Uterus (tissue), 4 donors: Measurements from ENCODE around the gene PCK1. TPM values are rescaled to one million over a fixed set of nuclear protein-coding genes. Genes with fewer than 3 reads are reported as not detected.

Experiments used
- DNase-seq, 2 donors: peaks; one replicate each; pipeline ENCODE4 v3.0.0-alpha.2; 2019 to 2020
- H3K27ac ChIP-seq, 2 donors: fragments of 200-600 bp; sonication (generic); 1 replicate in 1 of 2; 2 replicates in 1 of 2; pipeline ENCODE4 v1.5.1; 2016 to 2018
- H3K27me3 ChIP-seq, 2 donors: fragments of 200-600 bp; sonication (generic); one replicate each; pipeline ENCODE4 v1.5.1; 2018 to 2019; ENCODE audit warnings: control low read depth in 1 of 2
- H3K36me3 ChIP-seq, 2 donors: fragments of 200-600 bp; sonication (generic); one replicate each; pipeline ENCODE4 v1.5.1; 2019; ENCODE audit warnings: control low read depth in 1 of 2
- H3K4me1 ChIP-seq, 2 donors: fragments of 200-600 bp; sonication (generic); one replicate each; pipeline ENCODE4 v1.5.1; 2018 to 2019; ENCODE audit warnings: control low read depth in 1 of 2
- H3K4me3 ChIP-seq, 2 donors: fragments of 200-600 bp; sonication (generic); 1 replicate in 1 of 2; 2 replicates in 1 of 2; pipeline ENCODE4 v1.5.1; 2018 to 2019; ENCODE audit warnings: mild to moderate bottlenecking in 1 of 2
- H3K9me3 ChIP-seq, 2 donors: fragments of 200-600 bp; sonication (generic); one replicate each; pipeline ENCODE4 v1.5.1; 2019; ENCODE audit warnings: control low read depth in 1 of 2
- CTCF ChIP-seq, 4 experiments: fragments of 200-600 bp in 2 of 4; fragments of 450-650 bp in 2 of 4; sonication (generic) in 2 of 4; IDR thresholded peaks; one replicate each; pipeline ENCODE4 v1.5.1; 2016 to 2019; ENCODE audit warnings: antibody characterized with exemption in 4 of 4, mild to moderate bottlenecking in 2 of 4, moderate library complexity in 1 of 4
- POLR2A ChIP-seq, 2 donors: fragments of 450-650 bp; IDR thresholded peaks; one replicate each; pipeline ENCODE4 v1.6.1; 2016; ENCODE audit warnings: antibody characterized with exemption in 2 of 2, mild to moderate bottlenecking in 1 of 2, moderate library complexity in 1 of 2
- intact Hi-C: fragments of 100-400 bp; cut with DNase I; formaldehyde crosslinking; loops from one replicate; pipeline ENCODE4 v1.15.1; 2023; ENCODE audit warnings: low total_unique reads
- total RNA-seq, 4 donors: library from RNA; depleted of rRNA in 3 of 4; stranded (reverse); fragments of >200 nt in 3 of 4; gene quantifications; one replicate each; pipeline versions ENCODE4 v1.1.0 to v1.2.4, GENCODE V29; 2014 to 2023
- donor health status: DM: yes; HTN: yes; CAD: no.

Gene PCK1
- total RNA-seq, 4 donors from 2014 or later, result 0.26 to 1.8 (median 1.4) TPM; not detected in 1

- H3K36me3 ChIP-seq, result no peaks in the 10 kb centered on the region
- H3K27ac ChIP-seq, result no peak overlapping the region
- H3K4me1 ChIP-seq, result no peaks in the 10 kb centered on the region
- intact Hi-C loops, result no loop called here
- no peak for DNase-seq
- H3K27me3 ChIP-seq, result no peaks in the 10 kb centered on the region
- H3K9me3 ChIP-seq, result peaks cover 0 to 7% of the 10 kb centered on the region in 2 donors
- no peak overlapping the region for H3K4me3 ChIP-seq
- TF ChIP-seq POLR2A (IDR thresholded peaks at IDR 0.05), result no peak
These were observed 19.9 kb upstream of the PCK1 start for GRCh38 chr20:57540890-57541580.

DNA sequence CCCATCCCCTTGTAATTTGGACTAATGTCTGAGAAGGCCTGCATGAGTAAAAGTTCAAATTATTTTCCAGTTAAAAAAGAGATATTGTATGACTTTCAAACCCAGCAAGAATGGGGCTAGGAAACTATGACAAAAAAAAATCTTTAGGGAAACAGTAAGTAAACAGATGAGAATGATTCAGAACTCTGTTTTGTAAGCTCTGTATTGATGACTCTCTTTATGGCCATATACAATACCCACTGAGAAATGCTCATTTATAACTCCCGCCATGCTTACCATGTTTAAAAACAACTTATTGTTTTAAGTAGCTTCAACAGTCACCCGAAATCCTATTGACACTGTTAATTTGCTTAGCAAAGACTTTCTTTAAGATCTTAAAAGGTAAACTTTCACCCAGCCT lies 17.2 kb upstream of the PCK1 start:
- no peaks in the 10 kb centered on the region for H3K4me1 ChIP-seq
- intact Hi-C loops, result no loop called here
- no peaks in the 10 kb centered on the region for H3K36me3 ChIP-seq
- no peaks in the 10 kb centered on the region for H3K9me3 ChIP-seq
- no peak for DNase-seq
- H3K27ac ChIP-seq, result no peak overlapping the region
- no peak overlapping the region for H3K4me3 ChIP-seq
- TF ChIP-seq POLR2A (IDR thresholded peaks at IDR 0.05), result no peak
- TF ChIP-seq CTCF (IDR thresholded peaks at IDR 0.05), result no peak
- no peaks in the 10 kb centered on the region for H3K27me3 ChIP-seq

GRCh38 chr20:57544838-57545564 lies 15.9 kb upstream of the PCK1 start:
- no peak overlapping the region for H3K4me3 ChIP-seq
- intact Hi-C loops, result no loop called here
- peak in 1 of 2 donors; percentile 33 for DNase-seq
- H3K27ac ChIP-seq, result peak overlapping the region in 1 of 2 donors; percentile 17
- TF ChIP-seq CTCF (IDR thresholded peaks at IDR 0.05), result no peak
- TF ChIP-seq POLR2A (IDR thresholded peaks at IDR 0.05), result no peak
- no peaks in the 10 kb centered on the region for H3K27me3 ChIP-seq
- H3K9me3 ChIP-seq, result no peaks in the 10 kb centered on the region
- no peaks in the 10 kb centered on the region for H3K36me3 ChIP-seq
- no peaks in the 10 kb centered on the region for H3K4me1 ChIP-seq

DNA sequence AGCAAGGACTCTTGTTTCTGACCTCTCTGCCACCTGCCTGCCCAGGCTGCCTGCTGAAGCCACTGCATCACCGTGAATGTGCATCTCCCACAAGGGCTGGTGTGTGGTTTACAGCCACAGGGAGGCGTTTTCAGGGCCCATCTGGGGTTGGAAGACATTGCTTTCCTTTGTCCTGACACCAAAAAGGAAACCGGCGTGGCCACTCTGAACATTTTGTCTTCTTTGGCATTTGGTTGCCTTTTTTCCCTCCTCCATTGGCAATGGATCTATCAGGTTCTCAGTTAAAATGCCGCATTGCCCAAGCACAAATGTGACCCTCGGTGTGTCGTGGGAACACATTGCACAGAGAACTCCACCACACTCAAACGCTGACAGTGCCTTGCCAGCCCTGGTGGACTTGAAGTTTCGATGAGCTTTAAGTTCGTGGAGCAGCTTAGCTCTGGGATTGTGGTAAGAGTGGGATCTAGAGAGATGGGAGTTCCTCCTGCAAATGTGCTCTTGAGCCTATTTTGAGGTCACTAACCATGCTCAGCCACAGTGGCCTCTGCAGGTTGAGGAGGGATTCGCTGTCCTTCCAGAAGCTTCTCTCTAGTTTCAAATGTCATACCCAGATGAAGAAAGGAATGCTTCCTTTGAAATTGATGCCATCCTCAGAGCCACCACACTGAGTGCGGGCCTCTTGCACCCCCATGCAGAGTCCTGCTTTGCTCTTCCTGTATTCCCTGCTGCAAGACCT lies 14.8 kb upstream of the PCK1 start:
- Histone ChIP-seq H3K9me3 (no peaks in the 10 kb centered on the region), H3K4me3 (no peak overlapping the region), H3K4me1 (no peaks in the 10 kb centered on the region), H3K27me3 (no peaks in the 10 kb centered on the region), H3K27ac (no peak overlapping the region), H3K36me3 (no peaks in the 10 kb centered on the region)
- DNase-seq, result no peak
- TF ChIP-seq POLR2A (IDR thresholded peaks at IDR 0.05) (no peak), CTCF (IDR thresholded peaks at IDR 0.05) (no peak)
- intact Hi-C loops, result no loop called here

GRCh38 chr20:57546956-57547649 lies 13.8 kb upstream of the PCK1 start:
- Histone ChIP-seq H3K9me3 (no peaks in the 10 kb centered on the region), H3K36me3 (no peaks in the 10 kb centered on the region), H3K27me3 (no peaks in the 10 kb centered on the region), H3K4me3 (no peak overlapping the region), H3K4me1 (no peaks in the 10 kb centered on the region), H3K27ac (no peak overlapping the region)
- TF ChIP-seq CTCF (IDR thresholded peaks at IDR 0.05) (no peak), POLR2A (IDR thresholded peaks at IDR 0.05) (no peak)
- DNase-seq, result no peak
- intact Hi-C loops, result no loop called here
